K562 (cell line): ENCODE data around the gene FRAT2.

Experiments used
- CTCF ChIP-seq, 3 experiments: IDR thresholded peaks in 2 of 3; conservative IDR thresholded peaks in 1 of 3; 2 replicates each; pipeline ENCODE4 v1.5.1; 2011 to 2012; ENCODE audit warnings: low read length in 3 of 3, mild to moderate bottlenecking in 3 of 3, control low read depth in 2 of 3, improper control_type of control experiment in 1 of 3, inconsistent platforms in 1 of 3, low read depth in 1 of 3, mixed read lengths in 1 of 3, moderate library complexity in 1 of 3; ENCODE audit not compliant: insufficient read depth in 2 of 3
- HDAC6 ChIP-seq: IDR thresholded peaks from 2 replicates; pipeline ENCODE4 v1.6.1; 2012; ENCODE audit warnings: low read depth, mild to moderate bottlenecking, control low read depth, inconsistent platforms, low read length, moderate library complexity
- MCM7 ChIP-seq, 2 experiments: fragments of 450-650 bp; IDR thresholded peaks; 2 replicates each; pipeline ENCODE4 v1.6.1; 2016 to 2018
- POLR2A ChIP-seq: fragments of 450-650 bp; conservative IDR thresholded peaks from 2 replicates; pipeline ENCODE4 v1.6.1; 2016

- TF ChIP-seq POLR2A, result no peak
- no peak for TF ChIP-seq MCM7 (IDR thresholded peaks at IDR 0.05)
- no peak for TF ChIP-seq HDAC6
- TF ChIP-seq CTCF (IDR thresholded peaks at IDR 0.05 in 2 of 3, conservative IDR thresholded peaks at IDR 0.05 in 1 of 3; ENCODE audit: insufficient read depth in 2 of 3, low read depth in 1 of 3, low read length in 3 of 3), result no peak
Observed at GRCh38 chr10:97381626-97382025, 47.1 kb upstream of the FRAT2 start.
